ENCODE data around the gene C14orf119.

Gene C14orf119

DNA sequence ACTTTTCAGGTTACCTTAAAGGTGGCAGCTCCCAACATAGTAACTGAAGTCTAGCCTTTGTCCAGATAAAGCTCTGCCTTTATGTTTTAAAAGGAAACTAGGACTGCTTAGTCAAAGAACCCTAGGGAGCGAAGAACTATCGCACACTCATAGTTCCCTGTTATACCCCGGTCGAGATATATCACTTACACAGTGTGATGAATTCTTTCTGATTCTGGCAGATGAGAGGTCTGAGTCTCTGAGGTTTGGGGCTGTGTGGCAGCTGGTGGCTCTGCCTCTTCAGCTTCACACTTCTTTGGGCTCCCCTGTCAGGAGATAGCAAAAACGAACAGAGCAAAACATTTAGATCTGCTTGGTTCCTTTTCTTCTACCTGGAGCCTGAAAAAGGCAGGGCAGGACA lies 17.3 kb upstream of the C14orf119 start:
- no peak for DNase-seq (ENCODE audit: low read depth)
- H3K4me3 ChIP-seq (ENCODE audit: low read depth, low read length) = no peak overlapping the region
- TF ChIP-seq, protein P1, sequence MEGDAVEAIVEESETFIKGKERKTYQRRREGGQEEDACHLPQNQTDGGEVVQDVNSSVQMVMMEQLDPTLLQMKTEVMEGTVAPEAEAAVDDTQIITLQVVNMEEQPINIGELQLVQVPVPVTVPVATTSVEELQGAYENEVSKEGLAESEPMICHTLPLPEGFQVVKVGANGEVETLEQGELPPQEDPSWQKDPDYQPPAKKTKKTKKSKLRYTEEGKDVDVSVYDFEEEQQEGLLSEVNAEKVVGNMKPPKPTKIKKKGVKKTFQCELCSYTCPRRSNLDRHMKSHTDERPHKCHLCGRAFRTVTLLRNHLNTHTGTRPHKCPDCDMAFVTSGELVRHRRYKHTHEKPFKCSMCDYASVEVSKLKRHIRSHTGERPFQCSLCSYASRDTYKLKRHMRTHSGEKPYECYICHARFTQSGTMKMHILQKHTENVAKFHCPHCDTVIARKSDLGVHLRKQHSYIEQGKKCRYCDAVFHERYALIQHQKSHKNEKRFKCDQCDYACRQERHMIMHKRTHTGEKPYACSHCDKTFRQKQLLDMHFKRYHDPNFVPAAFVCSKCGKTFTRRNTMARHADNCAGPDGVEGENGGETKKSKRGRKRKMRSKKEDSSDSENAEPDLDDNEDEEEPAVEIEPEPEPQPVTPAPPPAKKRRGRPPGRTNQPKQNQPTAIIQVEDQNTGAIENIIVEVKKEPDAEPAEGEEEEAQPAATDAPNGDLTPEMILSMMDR (IDR thresholded peaks at IDR 0.05; ENCODE audit: control insufficient read depth, extremely low read depth, insufficient read depth) = no peak

DNA sequence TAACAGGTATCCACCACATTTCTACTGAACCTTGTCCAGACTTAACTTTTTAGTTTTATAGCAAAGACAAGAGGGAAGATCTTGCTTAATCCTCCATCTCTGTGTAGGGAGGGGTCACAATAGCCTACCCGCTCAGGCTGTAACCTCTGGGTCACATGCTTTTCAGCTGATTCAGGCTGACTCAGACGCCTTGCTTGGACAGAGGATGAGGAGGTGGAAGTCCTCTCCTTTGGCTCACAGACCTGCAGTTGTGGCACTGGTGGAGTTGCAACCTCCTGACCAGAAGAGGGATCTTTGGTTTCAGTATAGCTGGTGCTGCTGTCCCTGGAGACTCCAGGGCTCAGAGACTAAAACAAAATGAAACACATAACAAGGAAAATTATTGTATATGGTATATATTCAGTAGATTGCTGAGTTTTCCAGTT lies 16.6 kb upstream of the C14orf119 start:
- H3K4me3 ChIP-seq (ENCODE audit: low read depth, low read length) = no peak overlapping the region
- TF ChIP-seq, protein P1 (IDR thresholded peaks at IDR 0.05; ENCODE audit: control insufficient read depth, extremely low read depth, insufficient read depth) = no peak
- no peak for DNase-seq (ENCODE audit: low read depth)

DNA sequence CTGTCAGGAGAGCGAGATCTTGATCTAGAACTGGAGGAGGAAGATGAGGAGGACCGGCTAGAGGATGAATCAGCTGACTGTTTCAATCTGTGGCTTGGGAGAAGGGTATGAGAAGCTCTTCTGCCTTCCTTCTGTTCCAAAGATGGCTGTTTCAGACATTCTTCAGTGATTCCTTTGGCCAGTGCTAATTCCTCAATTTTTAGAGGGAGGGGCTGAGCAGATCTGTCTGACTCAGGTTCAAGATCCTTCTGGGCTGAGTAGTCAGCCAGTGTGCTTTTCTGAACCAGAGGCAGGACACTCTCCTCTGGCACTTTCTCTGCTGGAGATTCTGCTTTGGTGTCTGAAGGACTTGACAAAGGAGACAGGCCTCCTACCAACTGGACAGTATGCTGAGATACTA lies 15.6 kb upstream of the C14orf119 start:
- TF ChIP-seq, protein P1 (IDR thresholded peaks at IDR 0.05; ENCODE audit: control insufficient read depth, extremely low read depth, insufficient read depth) = no peak
- no peak overlapping the region for H3K4me3 ChIP-seq (ENCODE audit: low read depth, low read length)
- no peak for DNase-seq (ENCODE audit: low read depth)

DNA sequence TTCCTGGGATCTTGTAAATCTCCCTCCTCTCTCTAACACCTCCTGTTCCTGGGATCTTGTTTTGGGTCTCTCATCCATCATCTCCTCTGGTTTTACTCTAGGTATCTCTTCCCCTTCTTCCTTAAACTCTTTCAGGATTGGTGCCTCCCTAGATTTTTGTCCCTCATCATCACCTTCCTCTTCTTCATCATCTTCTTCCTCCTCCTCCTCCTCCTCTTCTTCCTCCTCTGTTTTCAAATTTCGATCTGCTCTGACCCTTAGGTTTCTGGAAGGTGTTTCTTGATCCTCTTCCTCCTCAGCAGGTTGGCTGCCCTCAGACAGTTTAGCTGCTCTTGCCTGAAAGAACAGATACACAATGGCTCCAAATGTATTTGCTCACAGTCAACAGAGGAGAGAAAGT lies 14.8 kb upstream of the C14orf119 start:
- no peak for DNase-seq (ENCODE audit: low read depth)
- TF ChIP-seq, protein P1 (IDR thresholded peaks at IDR 0.05; ENCODE audit: control insufficient read depth, extremely low read depth, insufficient read depth) = no peak
- H3K4me3 ChIP-seq (ENCODE audit: low read depth, low read length) = no peak overlapping the region

DNA sequence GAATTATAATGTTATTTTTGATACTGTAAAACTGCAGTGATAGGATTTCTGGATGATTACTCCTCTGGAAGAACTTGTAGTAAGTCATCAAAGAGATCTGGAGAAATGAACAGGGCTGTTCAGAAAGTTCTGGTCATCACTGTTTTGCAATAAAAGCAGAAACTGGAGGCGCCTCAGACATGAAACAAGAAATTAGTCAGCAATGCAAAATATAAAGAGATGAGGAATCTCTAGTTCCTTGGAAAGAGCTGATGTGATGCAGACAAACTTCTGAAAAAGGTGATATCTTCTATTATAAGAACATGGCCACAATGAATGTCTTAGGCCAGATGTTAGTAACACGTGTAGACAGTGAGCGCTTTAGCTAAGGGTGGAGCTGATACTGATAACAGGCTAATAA lies 9.8 kb upstream of the C14orf119 start:
- H3K4me3 ChIP-seq (ENCODE audit: low read depth, low read length) = no peak overlapping the region
- TF ChIP-seq, protein P1 (IDR thresholded peaks at IDR 0.05; ENCODE audit: control insufficient read depth, extremely low read depth, insufficient read depth) = no peak
- DNase-seq (ENCODE audit: low read depth) = no peak

DNA sequence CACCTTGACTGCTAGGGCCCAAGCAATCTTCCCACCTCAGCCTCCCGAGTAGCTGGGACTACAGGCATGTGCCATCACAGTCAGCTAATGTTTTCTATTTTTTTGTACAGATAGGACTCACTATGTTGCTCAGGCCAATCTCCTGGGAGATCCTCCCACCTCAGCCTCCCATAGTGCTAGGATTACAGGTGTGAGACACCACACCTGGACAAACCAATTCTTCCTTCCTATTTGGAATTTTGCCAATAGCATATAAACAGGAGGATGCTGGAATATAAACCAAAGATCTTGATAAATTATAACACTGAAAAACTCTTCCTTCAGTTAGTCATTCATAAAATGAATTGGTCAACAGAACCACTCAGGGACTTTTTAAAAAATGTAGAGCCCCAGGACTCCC lies 8.7 kb upstream of the C14orf119 start:
- no peak overlapping the region for H3K4me3 ChIP-seq (ENCODE audit: low read depth, low read length)
- TF ChIP-seq, protein P1 (IDR thresholded peaks at IDR 0.05; ENCODE audit: control insufficient read depth, extremely low read depth, insufficient read depth) = no peak
- no peak for DNase-seq (ENCODE audit: low read depth)

DNA sequence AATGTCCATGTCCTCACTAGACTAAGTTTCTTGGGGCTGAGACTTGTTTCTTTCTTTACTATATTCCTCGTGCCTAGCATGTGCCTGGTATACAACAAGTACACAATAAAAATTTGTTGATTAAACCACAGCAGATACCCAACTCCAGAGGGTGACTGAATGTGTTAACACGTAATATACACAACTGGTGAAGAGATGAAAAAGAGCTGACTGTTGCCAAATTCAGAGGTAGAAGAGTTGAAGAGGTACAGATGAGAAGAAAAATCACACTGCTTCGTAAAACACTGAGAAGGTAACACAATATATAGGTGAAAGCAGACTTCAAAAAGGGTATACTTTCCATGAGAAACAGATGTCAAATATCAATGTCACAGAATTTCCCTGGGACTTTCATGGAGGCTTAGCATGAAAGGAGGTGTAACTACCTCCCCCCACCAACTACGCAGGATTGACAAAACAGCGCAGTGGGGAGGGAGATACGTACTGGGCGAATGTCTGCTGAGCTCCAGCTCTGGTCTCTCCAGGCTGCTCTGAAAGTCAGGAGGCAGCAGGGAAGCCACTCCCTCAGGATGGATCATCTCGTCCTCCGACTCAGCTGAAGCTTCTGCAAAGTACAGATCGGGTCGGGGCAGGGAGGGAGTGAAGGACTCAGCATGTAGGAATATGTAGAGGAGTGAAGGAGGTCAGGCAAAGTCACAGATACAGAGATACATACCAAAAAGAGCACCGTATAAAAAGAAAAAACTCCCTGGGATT lies 5.6 kb upstream of the C14orf119 start:
- H3K4me3 ChIP-seq (ENCODE audit: low read depth, low read length) = peak overlapping the region; percentile 6; the same call in 1 of the 2 replicates
- DNase-seq (ENCODE audit: low read depth) = no peak
- TF ChIP-seq, protein P1 (IDR thresholded peaks at IDR 0.05; ENCODE audit: control insufficient read depth, extremely low read depth, insufficient read depth) = no peak

Data from LNCaP clone FGC (cell line).